ENCODE data around the gene EXPH5. TPM values are rescaled to one million over a fixed set of nuclear protein-coding genes. Genes with fewer than 3 reads are reported as not detected.

EXPH5 gene
- total RNA-seq, 1 experiment from 2014 or later = 18.3 TPM

GRCh38 chr11:108559340-108559739 is 34.2 kb downstream of the EXPH5 start:
- Histone ChIP-seq H3K79me2 (ENCODE audit: insufficient read depth, low read length) (no peaks in the 10 kb centered on the region), H3K9me3 (ENCODE audit: control insufficient read depth in 1 of 2, insufficient read depth in 1 of 2, low read depth in 1 of 2, low read length in 2 of 2) (no peaks in the 10 kb centered on the region), H4K20me1 (ENCODE audit: insufficient read depth) (no peaks in the 10 kb centered on the region), H3K27me3 (ENCODE audit: insufficient read depth, low read length) (no peaks in the 10 kb centered on the region), H3K27ac (ENCODE audit: low read depth, low read length) (no peak overlapping the region), H3K36me3 (ENCODE audit: control insufficient read depth in 1 of 2, insufficient read depth in 2 of 2, low read length in 2 of 2) (no peaks in the 10 kb centered on the region), H2AFZ (ENCODE audit: low read depth, low read length, poor library complexity, severe bottlenecking) (no peak overlapping the region), H3K4me1 (ENCODE audit: control insufficient read depth in 1 of 2, insufficient read depth in 2 of 2, low read length in 2 of 2) (no peaks in the 10 kb centered on the region; a peak in 1 of 4 replicates), H3K9ac (ENCODE audit: low read length) (no peak overlapping the region), H3K4me3 (replicated peaks in 1 of 2; ENCODE audit: low read depth in 1 of 2, low read length in 2 of 2) (no peak overlapping the region), H3K4me2 (ENCODE audit: low read length) (no peak overlapping the region), H3K9me2 (ENCODE audit: insufficient read depth) (no peaks in the 10 kb centered on the region)
- no peak for TF ChIP-seq ATF3 (IDR thresholded peaks at IDR 0.05)
- no peak for TF ChIP-seq ZNF274 (IDR thresholded peaks at IDR 0.05; ENCODE audit: low read depth, low read length)
- no peak for TF ChIP-seq EZH2 (IDR thresholded peaks at IDR 0.05)
- intact Hi-C loops (cut with micrococcal nuclease) = no loop called here
- ChIA-PET POLR2A (interaction anchor here (0.7 kb wide), 1 partner anchor 12 kb away, joined by 3 read pairs; no protein-coding TSS in a partner anchor), CTCF (no interaction called here), RAD21 (ENCODE audit: low non-redundant PET in 1 of 2, low total read pairs in 2 of 2, uncharacterized antibody in 2 of 2, unreplicated experiment in 2 of 2) (no interaction called here)
- DNase-seq (ENCODE audit: low read depth, low spot score) (no peak), ATAC-seq (no peak)
- no TSS peak for BruUV-seq (replicated peaks)

GRCh38 chr11:108558222-108558621 is 35.3 kb downstream of the EXPH5 start:
- no TSS peak for BruUV-seq (replicated peaks)
- Histone ChIP-seq H3K27me3 (ENCODE audit: insufficient read depth, low read length) (no peaks in the 10 kb centered on the region), H3K9me3 (ENCODE audit: control insufficient read depth in 1 of 2, insufficient read depth in 1 of 2, low read depth in 1 of 2, low read length in 2 of 2) (no peaks in the 10 kb centered on the region), H4K20me1 (ENCODE audit: insufficient read depth) (no peaks in the 10 kb centered on the region), H3K27ac (ENCODE audit: low read depth, low read length) (no peak overlapping the region), H2AFZ (ENCODE audit: low read depth, low read length, poor library complexity, severe bottlenecking) (no peak overlapping the region), H3K4me3 (replicated peaks in 1 of 2; ENCODE audit: low read depth in 1 of 2, low read length in 2 of 2) (no peak overlapping the region), H3K9me2 (ENCODE audit: insufficient read depth) (no peaks in the 10 kb centered on the region), H3K9ac (ENCODE audit: low read length) (no peak overlapping the region), H3K36me3 (ENCODE audit: control insufficient read depth in 1 of 2, insufficient read depth in 2 of 2, low read length in 2 of 2) (no peaks in the 10 kb centered on the region), H3K79me2 (ENCODE audit: insufficient read depth, low read length) (no peaks in the 10 kb centered on the region), H3K4me1 (ENCODE audit: control insufficient read depth in 1 of 2, insufficient read depth in 2 of 2, low read length in 2 of 2) (no peaks in the 10 kb centered on the region; a peak in 1 of 4 replicates), H3K4me2 (ENCODE audit: low read length) (no peak overlapping the region)
- TF ChIP-seq SP1 (IDR thresholded peaks at IDR 0.05; ENCODE audit: low read depth) = no peak
- TF ChIP-seq RAD21 (IDR thresholded peaks at IDR 0.05; ENCODE audit: low read depth) = no peak
- TF ChIP-seq CEBPB (IDR thresholded peaks at IDR 0.05; ENCODE audit: low read depth) = no peak
- no peak for TF ChIP-seq EZH2 (IDR thresholded peaks at IDR 0.05)
- TF ChIP-seq ELF1 (IDR thresholded peaks at IDR 0.05; ENCODE audit: borderline replicate concordance, low read depth) = no peak
- no peak for TF ChIP-seq SRF (IDR thresholded peaks at IDR 0.05; ENCODE audit: low read depth)
- TF ChIP-seq EGR1 (IDR thresholded peaks at IDR 0.05; ENCODE audit: low read depth) = no peak
- ChIA-PET RAD21 (ENCODE audit: low non-redundant PET in 1 of 2, low total read pairs in 2 of 2, uncharacterized antibody in 2 of 2, unreplicated experiment in 2 of 2) (no interaction called here), POLR2A (no interaction called here), CTCF (no interaction called here)
- intact Hi-C loops (cut with micrococcal nuclease) = no loop called here
- DNase-seq (ENCODE audit: low read depth, low spot score) = no peak
- no peak for ATAC-seq

Data from HCT116 (cell line).